H1 (cell line): ENCODE results near the gene SLC24A5.

Experiments
- BRCA1 ChIP-seq: IDR thresholded peaks from 2 replicates; pipeline ENCODE4 v1.6.1; 2012; ENCODE audit warnings: low read depth, low read length, improper control_type of control experiment
- CTCF ChIP-seq, 3 experiments: IDR thresholded peaks; 1 replicate in 2 of 3; 2 replicates in 1 of 3; pipeline versions ENCODE4 v1.5.1 to v1.6.1; 2011; ENCODE audit warnings: low read length in 3 of 3, mild to moderate bottlenecking in 3 of 3, inconsistent platforms in 2 of 3, low read depth in 1 of 3, moderate library complexity in 1 of 3; ENCODE audit not compliant: insufficient read depth in 1 of 3; ENCODE audit errors: control extremely low read depth in 1 of 3
- EZH2 ChIP-seq: fragments of 200-600 bp; sonication (generic); IDR thresholded peaks from 2 replicates; pipeline ENCODE4 v1.7.1; 2012; ENCODE audit warnings: low read depth, mild to moderate bottlenecking, moderate library complexity, low read length, inconsistent platforms; ENCODE audit not compliant: severe bottlenecking
- JUN ChIP-seq: IDR thresholded peaks from 2 replicates; pipeline ENCODE4 v1.6.1; 2011; ENCODE audit warnings: low read depth, mild to moderate bottlenecking, improper control_type of control experiment, low read length
- POLR2A ChIP-seq, 2 experiments: IDR thresholded peaks; 1 replicate in 1 of 2; 2 replicates in 1 of 2; pipeline ENCODE4 v1.6.1; 2011; ENCODE audit warnings: low read depth in 2 of 2, low read length in 2 of 2, mild to moderate bottlenecking in 2 of 2; ENCODE audit errors: control extremely low read depth in 1 of 2
- SP1 ChIP-seq: IDR thresholded peaks from 2 replicates; pipeline ENCODE4 v1.6.1; 2011; ENCODE audit warnings: low read depth, low read length
- TAF1 ChIP-seq: IDR thresholded peaks from 2 replicates; pipeline ENCODE4 v1.6.1; 2011; ENCODE audit warnings: mild to moderate bottlenecking, low read depth, low read length
- USF2 ChIP-seq: IDR thresholded peaks from 2 replicates; pipeline ENCODE4 v1.6.1; 2011; ENCODE audit warnings: low read length, improper control_type of control experiment

- TF ChIP-seq TAF1 (no peak), SP1 (no peak), USF2 (no peak), CTCF (IDR thresholded peaks at IDR 0.05; ENCODE audit: control extremely low read depth in 1 of 3, insufficient read depth in 1 of 3, low read depth in 1 of 3, low read length in 3 of 3) (no peak), EZH2 (no peak), BRCA1 (no peak), JUN (no peak), POLR2A (IDR thresholded peaks at IDR 0.05; ENCODE audit: control extremely low read depth in 1 of 2, low read depth in 2 of 2, low read length in 2 of 2) (no peak)
Observed at GRCh38 chr15:48072941-48073340, 47.8 kb upstream of the SLC24A5 start.
